ENCODE measurements around the gene CHST4. TPM values are rescaled to one million over a fixed set of nuclear protein-coding genes. Genes with fewer than 3 reads are reported as not detected.

Gene CHST4
- total and polyA plus RNA-seq, 9 of the 15 experiments (the other 6 are each of a cell fraction or from before 2014, with no cell fraction given): 0.07 TPM; not detected in 8

DNA sequence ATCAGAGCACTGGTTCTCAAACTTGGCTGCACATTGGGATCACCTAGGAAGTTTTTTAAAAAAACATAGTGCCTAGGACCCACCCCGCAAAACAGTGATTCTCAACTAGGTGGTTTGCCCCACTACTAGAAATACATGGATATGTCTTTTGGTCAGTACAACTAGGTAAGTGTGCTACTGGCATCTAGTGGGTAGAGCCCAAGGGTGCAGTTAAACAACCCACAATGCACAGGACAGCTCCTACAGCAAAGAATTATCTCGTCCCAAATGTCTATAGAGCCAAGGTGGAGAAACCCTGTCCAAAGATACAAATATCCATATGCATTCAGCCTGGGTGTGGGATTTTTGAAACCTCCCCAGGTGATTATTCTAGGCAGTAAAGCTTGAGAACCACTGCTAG, 25.3 kb upstream of the CHST4 start:
- no peaks in the 10 kb centered on the region for H3K79me2 ChIP-seq (ENCODE audit: control insufficient read depth, insufficient read depth, low read length)
- no peak overlapping the region for H3K4me2 ChIP-seq (ENCODE audit: insufficient read depth, low read length)
- WGBS (ENCODE audit: insufficient coverage, low coverage, missing lambda C conversion rate): 0% methylated on average over 2 of the region's 2 CpGs
- TF ChIP-seq CCNT2 (IDR thresholded peaks at IDR 0.05; ENCODE audit: borderline replicate concordance, extremely low read depth, insufficient read length, low read depth, low read length) (no peak), CBFB (CRISPR knock-in tag; IDR thresholded peaks at IDR 0.05) (no peak), ZNF696 (CRISPR knock-in tag; conservative IDR thresholded peaks at IDR 0.05) (no peak), SRSF9 (IDR thresholded peaks at IDR 0.05; ENCODE audit: borderline replicate concordance, low read depth, low read length) (no peak), XRCC3 (IDR thresholded peaks at IDR 0.05) (no peak), MEIS2 (IDR thresholded peaks at IDR 0.05; ENCODE audit: partially characterized antibody) (no peak), TAF1 (IDR thresholded peaks at IDR 0.05; ENCODE audit: control insufficient read depth, extremely low read depth, insufficient read depth, low read length, severe bottlenecking) (no peak)
- TF ChIP-seq, protein P1, sequence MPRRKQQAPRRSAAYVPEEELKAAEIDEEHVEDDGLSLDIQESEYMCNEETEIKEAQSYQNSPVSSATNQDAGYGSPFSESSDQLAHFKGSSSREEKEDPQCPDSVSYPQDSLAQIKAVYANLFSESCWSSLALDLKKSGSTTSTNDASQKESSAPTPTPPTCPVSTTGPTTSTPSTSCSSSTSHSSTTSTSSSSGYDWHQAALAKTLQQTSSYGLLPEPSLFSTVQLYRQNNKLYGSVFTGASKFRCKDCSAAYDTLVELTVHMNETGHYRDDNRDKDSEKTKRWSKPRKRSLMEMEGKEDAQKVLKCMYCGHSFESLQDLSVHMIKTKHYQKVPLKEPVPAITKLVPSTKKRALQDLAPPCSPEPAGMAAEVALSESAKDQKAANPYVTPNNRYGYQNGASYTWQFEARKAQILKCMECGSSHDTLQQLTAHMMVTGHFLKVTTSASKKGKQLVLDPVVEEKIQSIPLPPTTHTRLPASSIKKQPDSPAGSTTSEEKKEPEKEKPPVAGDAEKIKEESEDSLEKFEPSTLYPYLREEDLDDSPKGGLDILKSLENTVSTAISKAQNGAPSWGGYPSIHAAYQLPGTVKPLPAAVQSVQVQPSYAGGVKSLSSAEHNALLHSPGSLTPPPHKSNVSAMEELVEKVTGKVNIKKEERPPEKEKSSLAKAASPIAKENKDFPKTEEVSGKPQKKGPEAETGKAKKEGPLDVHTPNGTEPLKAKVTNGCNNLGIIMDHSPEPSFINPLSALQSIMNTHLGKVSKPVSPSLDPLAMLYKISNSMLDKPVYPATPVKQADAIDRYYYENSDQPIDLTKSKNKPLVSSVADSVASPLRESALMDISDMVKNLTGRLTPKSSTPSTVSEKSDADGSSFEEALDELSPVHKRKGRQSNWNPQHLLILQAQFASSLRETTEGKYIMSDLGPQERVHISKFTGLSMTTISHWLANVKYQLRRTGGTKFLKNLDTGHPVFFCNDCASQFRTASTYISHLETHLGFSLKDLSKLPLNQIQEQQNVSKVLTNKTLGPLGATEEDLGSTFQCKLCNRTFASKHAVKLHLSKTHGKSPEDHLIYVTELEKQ (CRISPR knock-in tag; IDR thresholded peaks at IDR 0.05): no peak
- TF ChIP-seq, protein P2, sequence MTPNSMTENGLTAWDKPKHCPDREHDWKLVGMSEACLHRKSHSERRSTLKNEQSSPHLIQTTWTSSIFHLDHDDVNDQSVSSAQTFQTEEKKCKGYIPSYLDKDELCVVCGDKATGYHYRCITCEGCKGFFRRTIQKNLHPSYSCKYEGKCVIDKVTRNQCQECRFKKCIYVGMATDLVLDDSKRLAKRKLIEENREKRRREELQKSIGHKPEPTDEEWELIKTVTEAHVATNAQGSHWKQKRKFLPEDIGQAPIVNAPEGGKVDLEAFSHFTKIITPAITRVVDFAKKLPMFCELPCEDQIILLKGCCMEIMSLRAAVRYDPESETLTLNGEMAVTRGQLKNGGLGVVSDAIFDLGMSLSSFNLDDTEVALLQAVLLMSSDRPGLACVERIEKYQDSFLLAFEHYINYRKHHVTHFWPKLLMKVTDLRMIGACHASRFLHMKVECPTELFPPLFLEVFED (CRISPR knock-in tag; conservative IDR thresholded peaks at IDR 0.05): no peak
- TF ChIP-seq, protein P3, sequence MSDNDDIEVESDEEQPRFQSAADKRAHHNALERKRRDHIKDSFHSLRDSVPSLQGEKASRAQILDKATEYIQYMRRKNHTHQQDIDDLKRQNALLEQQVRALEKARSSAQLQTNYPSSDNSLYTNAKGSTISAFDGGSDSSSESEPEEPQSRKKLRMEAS (CRISPR knock-in tag; IDR thresholded peaks at IDR 0.05): no peak
- TF ChIP-seq, protein P4, sequence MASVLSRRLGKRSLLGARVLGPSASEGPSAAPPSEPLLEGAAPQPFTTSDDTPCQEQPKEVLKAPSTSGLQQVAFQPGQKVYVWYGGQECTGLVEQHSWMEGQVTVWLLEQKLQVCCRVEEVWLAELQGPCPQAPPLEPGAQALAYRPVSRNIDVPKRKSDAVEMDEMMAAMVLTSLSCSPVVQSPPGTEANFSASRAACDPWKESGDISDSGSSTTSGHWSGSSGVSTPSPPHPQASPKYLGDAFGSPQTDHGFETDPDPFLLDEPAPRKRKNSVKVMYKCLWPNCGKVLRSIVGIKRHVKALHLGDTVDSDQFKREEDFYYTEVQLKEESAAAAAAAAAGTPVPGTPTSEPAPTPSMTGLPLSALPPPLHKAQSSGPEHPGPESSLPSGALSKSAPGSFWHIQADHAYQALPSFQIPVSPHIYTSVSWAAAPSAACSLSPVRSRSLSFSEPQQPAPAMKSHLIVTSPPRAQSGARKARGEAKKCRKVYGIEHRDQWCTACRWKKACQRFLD (CRISPR knock-in tag; IDR thresholded peaks at IDR 0.05): no peak
- peaks cover 3 to 16% of the 10 kb centered on the region in 2 experiments; a peak in 3 of 5 replicates for H3K27me3 ChIP-seq (ENCODE audit: control insufficient read depth in 2 of 2, insufficient read depth in 2 of 2, low read length in 2 of 2)
- no peak overlapping the region for H3K27ac ChIP-seq (ENCODE audit: extremely low read depth, low read depth, low read length)
- H3K9me3 ChIP-seq (replicated peaks; ENCODE audit: control insufficient read depth, insufficient read depth, low read depth, low read length): peaks cover 3% of the 10 kb centered on the region; the same call in 1 of the 2 replicates
- no peaks in the 10 kb centered on the region for H3K4me1 ChIP-seq (replicated peaks in 1 of 2; ENCODE audit: control insufficient read depth in 2 of 2, insufficient read depth in 2 of 2, low read length in 2 of 2)
- ATAC-seq: no peak
- no peak for DNase-seq (ENCODE audit: extremely low read depth in 1 of 4, low spot score in 3 of 4)
- CTCF ChIA-PET (ENCODE audit: low intra/inter-chr PET ratio): interaction anchor here (4.5 kb wide), 1 partner anchor 88 kb away, joined by 53 read pairs; no protein-coding TSS in a partner anchor
- BruUV-seq (replicated peaks): no TSS peak
- no peaks in the 10 kb centered on the region for H3K36me3 ChIP-seq (ENCODE audit: control insufficient read depth, insufficient read depth, low read length)
- FAIRE-seq: no peak
- in situ Hi-C loops (cut with MboI): no loop called here
- POLR2A ChIA-PET: no interaction called here
- H3K9ac ChIP-seq (ENCODE audit: insufficient read depth in 1 of 2, low read depth in 2 of 2, low read length in 2 of 2): no peak overlapping the region
- H3K9me1 ChIP-seq (ENCODE audit: control insufficient read depth, insufficient read depth, low read length): no peaks in the 10 kb centered on the region
- H4K20me1 ChIP-seq (replicated peaks; ENCODE audit: control insufficient read depth, insufficient read depth, low read length): no peaks in the 10 kb centered on the region; the same call in 1 of the 2 replicates
- no peak overlapping the region for H3K4me3 ChIP-seq
- intact Hi-C loops (cut with micrococcal nuclease): loop anchor here (1.0 to 5.0 kb wide), 3 partner anchors 36 to 110 kb away; no protein-coding TSS in a partner anchor
- H2AFZ ChIP-seq (ENCODE audit: low read depth, low read length): no peak overlapping the region

All from K562 (cell line).